H1 (cell line): ENCODE measurements around the gene RBM43. TPM values are rescaled to one million over a fixed set of nuclear protein-coding genes. Genes with fewer than 3 reads are reported as not detected.

Experiments used
- CTCF ChIA-PET: fragments of 300-600 bp; sonication (Branson Sonifier 250); formaldehyde crosslinking; loops from one replicate; lab custom pipeline; 2021; ENCODE audit not compliant: partially characterized antibody; lab: Charles Lee
- POLR2A ChIA-PET: fragments of 300-600 bp; sonication (Branson Sonifier 250); formaldehyde crosslinking; loops from one replicate; lab custom pipeline; 2021; ENCODE audit warnings: inconsistent platforms; ENCODE audit not compliant: partially characterized antibody; lab: Charles Lee
- DNase-seq, 2 experiments: peaks; one replicate each; pipeline versions ENCODE4 v3.0.0 to v3.0.0-alpha.2; 2010 to 2022; ENCODE audit warnings: low spot score in 2 of 2, low read depth in 1 of 2, mixed read lengths in 1 of 2
- FAIRE-seq: peaks from 2 replicates; lab custom pipeline; 2011; peaks lifted over from hg19 to GRCh38; lab: Jason Lieb, UNC
- H2AFZ ChIP-seq: 2 replicates; pipeline ENCODE4 v1.8.1; 2012; ENCODE audit warnings: low read length, inconsistent platforms
- H2AK5ac ChIP-seq: 2 replicates; pipeline ENCODE4 v1.6.1; 2013; ENCODE audit warnings: low read depth, low read length
- H2BK120ac ChIP-seq: replicated peaks from 2 replicates; pipeline ENCODE3; 2013; ENCODE audit warnings: low read depth, low read length, inconsistent platforms
- H2BK12ac ChIP-seq: 2 replicates; pipeline ENCODE4 v1.6.1; 2013; ENCODE audit warnings: low read depth, low read length
- H2BK15ac ChIP-seq: 2 replicates; pipeline ENCODE4 v1.6.1; 2013; ENCODE audit warnings: low read length
- H2BK20ac ChIP-seq: 2 replicates; pipeline ENCODE4 v1.6.1; 2013; ENCODE audit warnings: low read length
- H2BK5ac ChIP-seq: 2 replicates; pipeline ENCODE4 v1.6.1; 2013; ENCODE audit warnings: low read depth, low read length
- H3K14ac ChIP-seq: 2 replicates; pipeline ENCODE4 v1.6.1; 2013; ENCODE audit warnings: inconsistent platforms; ENCODE audit not compliant: insufficient read length
- H3K18ac ChIP-seq: 2 replicates; pipeline ENCODE4 v1.6.1; 2013; ENCODE audit warnings: low read length; ENCODE audit errors: extremely low read depth
- H3K23ac ChIP-seq: 2 replicates; pipeline ENCODE4 v1.6.1; 2013; ENCODE audit warnings: inconsistent platforms; ENCODE audit not compliant: insufficient read length
- H3K23me2 ChIP-seq: 2 replicates; pipeline ENCODE4 v1.6.1; 2013; ENCODE audit warnings: low read depth, low read length
- H3K27ac ChIP-seq: 2 replicates; pipeline ENCODE4 v1.6.1; 2011; ENCODE audit warnings: low read depth, low read length, inconsistent platforms
- H3K27me3 ChIP-seq, 4 experiments: replicated peaks in 1 of 4; 1 replicate in 1 of 4; 2 replicates in 3 of 4; pipeline versions ENCODE4 v1.6.1 to v1.8.1; 2011 to 2013; ENCODE audit warnings: low read length in 3 of 4, mild to moderate bottlenecking in 3 of 4, inconsistent platforms in 2 of 4, mixed read lengths in 2 of 4, moderate library complexity in 1 of 4; ENCODE audit not compliant: control insufficient read depth in 3 of 4, insufficient read depth in 3 of 4; ENCODE audit errors: extremely low read depth in 1 of 4
- H3K36me3 ChIP-seq, 4 experiments: 2 replicates each; pipeline versions ENCODE4 v1.6.1 to v1.8.1; 2011 to 2013; ENCODE audit warnings: mild to moderate bottlenecking in 4 of 4, low read length in 3 of 4, moderate library complexity in 2 of 4, control low read depth in 1 of 4, inconsistent platforms in 1 of 4; ENCODE audit not compliant: insufficient read depth in 4 of 4, control insufficient read depth in 2 of 4
- H3K4ac ChIP-seq: replicated peaks from 2 replicates; pipeline ENCODE3; 2013; ENCODE audit warnings: low read length, low read depth, mixed read lengths, inconsistent platforms; ENCODE audit not compliant: insufficient read length
- H3K4me1 ChIP-seq, 4 experiments: replicated peaks in 1 of 4; 1 replicate in 1 of 4; 2 replicates in 3 of 4; pipeline versions ENCODE4 v1.6.1 to v1.8.1; 2011 to 2013; ENCODE audit warnings: low read length in 3 of 4, inconsistent platforms in 2 of 4, mixed read lengths in 1 of 4; ENCODE audit not compliant: insufficient read depth in 4 of 4, control insufficient read depth in 3 of 4
- H3K4me2 ChIP-seq, 2 experiments: 2 replicates each; pipeline versions ENCODE4 v1.6.1 to v1.8.1; 2011 to 2013; ENCODE audit warnings: low read depth in 2 of 2, low read length in 2 of 2, control low read depth in 1 of 2, inconsistent platforms in 1 of 2, mild to moderate bottlenecking in 1 of 2; ENCODE audit not compliant: insufficient read depth in 1 of 2
- H3K4me3 ChIP-seq, 4 experiments: fragments of 200-600, 300-600 bp in 1 of 4; sonication (generic), shearing (Covaris generic), sonication (Bioruptor Twin) in 1 of 4; 2 replicates each; pipeline versions ENCODE4 v1.5.1 to v1.8.1; 2011 to 2016; ENCODE audit warnings: low read length in 4 of 4, low read depth in 3 of 4, control low read depth in 2 of 4, inconsistent platforms in 2 of 4, mild to moderate bottlenecking in 2 of 4, mixed read lengths in 1 of 4, moderate library complexity in 1 of 4; ENCODE audit not compliant: insufficient read depth in 2 of 4; ENCODE audit errors: extremely low read depth in 1 of 4
- H3K56ac ChIP-seq: replicated peaks from 2 replicates; pipeline ENCODE3; 2013; ENCODE audit warnings: low read depth, mild to moderate bottlenecking, mixed read lengths, low read length, inconsistent platforms; ENCODE audit not compliant: insufficient read length
- H3K79me1 ChIP-seq: 2 replicates; pipeline ENCODE4 v1.6.1; 2013; ENCODE audit warnings: low read depth, low read length, control low read depth
- H3K79me2 ChIP-seq, 2 experiments: 2 replicates each; pipeline versions ENCODE4 v1.6.1 to v1.8.1; 2012 to 2013; ENCODE audit warnings: low read length in 2 of 2, mild to moderate bottlenecking in 2 of 2, inconsistent platforms in 1 of 2; ENCODE audit not compliant: insufficient read depth in 2 of 2, control insufficient read depth in 1 of 2
- H3K9ac ChIP-seq, 4 experiments: replicated peaks in 1 of 4; 1 replicate in 1 of 4; 2 replicates in 3 of 4; pipeline versions ENCODE4 v1.6.1 to v1.8.1; 2011 to 2013; ENCODE audit warnings: low read depth in 3 of 4, low read length in 3 of 4, control low read depth in 2 of 4, mild to moderate bottlenecking in 2 of 4, moderate library complexity in 2 of 4, inconsistent platforms in 1 of 4; ENCODE audit errors: extremely low read depth in 1 of 4
- H3K9me3 ChIP-seq, 2 experiments: 2 replicates each; pipeline versions ENCODE4 v1.6.1 to v1.8.1; 2012 to 2013; ENCODE audit warnings: mild to moderate bottlenecking in 2 of 2, moderate library complexity in 2 of 2, control low read depth in 1 of 2, inconsistent platforms in 1 of 2, low read depth in 1 of 2, low read length in 1 of 2, mixed read lengths in 1 of 2; ENCODE audit not compliant: insufficient read depth in 2 of 2
- H4K20me1 ChIP-seq, 2 experiments: replicated peaks in 1 of 2; 2 replicates each; pipeline versions ENCODE3 to v1.8.1; 2011 to 2013; ENCODE audit warnings: inconsistent platforms in 2 of 2, low read length in 2 of 2, mild to moderate bottlenecking in 1 of 2; ENCODE audit not compliant: insufficient read depth in 2 of 2, control insufficient read depth in 1 of 2
- H4K5ac ChIP-seq: 2 replicates; pipeline ENCODE4 v1.6.1; 2013; ENCODE audit warnings: low read length, low read depth, mixed read lengths, inconsistent platforms; ENCODE audit not compliant: insufficient read length
- H4K8ac ChIP-seq: 2 replicates; pipeline ENCODE4 v1.8.0; 2013; ENCODE audit warnings: mild to moderate bottlenecking, moderate library complexity, low read length, inconsistent platforms; ENCODE audit not compliant: insufficient read depth; ENCODE audit errors: extremely low read depth
- H4K91ac ChIP-seq: replicated peaks from 2 replicates; pipeline ENCODE3; 2013; ENCODE audit warnings: low read length, mixed read lengths, inconsistent platforms; ENCODE audit not compliant: insufficient read length
- ASH2L ChIP-seq: fragments of 200-600, 300-600 bp; sonication (generic); IDR thresholded peaks from one replicate; pipeline ENCODE4 v1.7.1; 2017; ENCODE audit warnings: low read length
- ATF3 ChIP-seq: IDR thresholded peaks from 2 replicates; pipeline ENCODE4 v1.6.1; 2011; ENCODE audit warnings: low read depth, mild to moderate bottlenecking, low read length; ENCODE audit not compliant: insufficient read depth
- E2F6 ChIP-seq: IDR thresholded peaks from 2 replicates; pipeline ENCODE4 v1.6.1; 2012; ENCODE audit warnings: inconsistent platforms
- GABPA ChIP-seq: IDR thresholded peaks from 2 replicates; pipeline ENCODE4 v1.6.1; 2011; ENCODE audit warnings: mild to moderate bottlenecking, low read length, moderate library complexity, borderline replicate concordance; ENCODE audit not compliant: insufficient read depth
- JUN ChIP-seq: IDR thresholded peaks from 2 replicates; pipeline ENCODE4 v1.6.1; 2011; ENCODE audit warnings: low read depth, mild to moderate bottlenecking, improper control_type of control experiment, low read length
- SIN3A ChIP-seq, 2 experiments: IDR thresholded peaks in 1 of 2; conservative IDR thresholded peaks in 1 of 2; 2 replicates each; pipeline ENCODE4 v1.6.1; 2011 to 2012; ENCODE audit warnings: low read length in 2 of 2, improper control_type of control experiment in 1 of 2, low read depth in 1 of 2, mild to moderate bottlenecking in 1 of 2
- SIRT6 ChIP-seq: IDR thresholded peaks from one replicate; pipeline ENCODE4 v1.7.1; 2012; ENCODE audit warnings: low read length, inconsistent platforms
- SP2 ChIP-seq: IDR thresholded peaks from 2 replicates; pipeline ENCODE4 v1.6.1; 2012; ENCODE audit warnings: mild to moderate bottlenecking, low read length, inconsistent platforms
- SP4 ChIP-seq: IDR thresholded peaks from 2 replicates; pipeline ENCODE4 v1.6.1; 2012; ENCODE audit warnings: low read length, inconsistent platforms
- TAF1 ChIP-seq: IDR thresholded peaks from 2 replicates; pipeline ENCODE4 v1.6.1; 2011; ENCODE audit warnings: mild to moderate bottlenecking, low read depth, low read length
- TCF12 ChIP-seq: IDR thresholded peaks from 2 replicates; pipeline ENCODE4 v1.6.1; 2011; ENCODE audit warnings: low read depth, mild to moderate bottlenecking, low read length
- ZNF274 ChIP-seq: IDR thresholded peaks from 2 replicates; pipeline ENCODE4 v1.7.0; 2012; ENCODE audit warnings: low read length, borderline replicate concordance; ENCODE audit errors: extremely low read depth
- WGBS, 2 experiments: shearing (Covaris generic) in 1 of 2; methylation state at CpG; one replicate each; pipeline versions ENCODE4 v1.1.6 to v1.1.7; 2013 to 2015; ENCODE audit warnings: low lambda C conversion rate in 2 of 2, mixed read lengths in 2 of 2, inconsistent platforms in 1 of 2, low coverage in 1 of 2, missing lambda C conversion rate in 1 of 2; ENCODE audit not compliant: insufficient replicate concordance in 2 of 2, insufficient coverage in 1 of 2, insufficient read length in 1 of 2; ENCODE audit errors: extremely low coverage in 1 of 2, missing lambda C conversion rate in 1 of 2; 5-methylcytosine and 5-hydroxymethylcytosine counted together
- polyA plus RNA-seq, 7 experiments: library from polyadenylated mRNA; depleted of rRNA in 3 of 7; stranded (reverse) in 5 of 7; unstranded in 2 of 7; fragments of >200 nt in 5 of 7; fragments of 200-250 nt in 2 of 7; gene quantifications; 1 replicate in 5 of 7; 2 replicates in 1 of 7; 4 replicates in 1 of 7; pipeline versions ENCODE4 v1.2.1 to v1.2.3, GENCODE V29; 2011 to 2013; ENCODE audit warnings: missing spikeins in 2 of 7, mixed read lengths in 2 of 7
- total RNA-seq: library from RNA; stranded (reverse); fragmentation: NEBNext Ultra II Directional; extraction: Animal tissue kit (Norgen Biotek cat#: 25700); gene quantifications from 2 replicates; pipeline ENCODE4 v1.2.1, GENCODE V29; 2021
- TF ChIP-seq, protein P1 (sequence below): IDR thresholded peaks from 2 replicates; pipeline ENCODE4 v1.6.1; 2012; ENCODE audit warnings: inconsistent platforms

The RBM43 gene
- total and polyA plus RNA-seq, 2 of the 8 experiments (the other 6 are each of a cell fraction or from before 2014, with no cell fraction given) = 1.7 to 2.0 TPM

GRCh38 chr2:151243468-151243867 lies 18.2 kb downstream of the RBM43 start:
- Histone ChIP-seq H2AFZ (no peak overlapping the region), H4K91ac (no peak overlapping the region), H3K9me3 (no peaks in the 10 kb centered on the region), H2BK120ac (no peak overlapping the region), H2AK5ac (no peak overlapping the region), H3K4me1 (no peaks in the 10 kb centered on the region; a peak in 1 of 7 replicates), H2BK12ac (no peak overlapping the region), H3K23ac (no peak overlapping the region), H4K8ac (no peak overlapping the region), H3K4me2 (no peak overlapping the region), H2BK5ac (no peak overlapping the region), H3K27ac (no peak overlapping the region), H3K4me3 (no peak overlapping the region), H3K79me2 (no peaks in the 10 kb centered on the region), H3K9ac (no peak overlapping the region), H2BK20ac (no peak overlapping the region), H3K56ac (no peak overlapping the region), H3K4ac (no peak overlapping the region), H3K27me3 (no peaks in the 10 kb centered on the region), H2BK15ac (no peak overlapping the region), H4K20me1 (no peaks in the 10 kb centered on the region), H4K5ac (no peak overlapping the region), H3K23me2 (no peaks in the 10 kb centered on the region), H3K36me3 (no peaks in the 10 kb centered on the region; a peak in 1 of 8 replicates), H3K18ac (no peak overlapping the region), H3K79me1 (no peaks in the 10 kb centered on the region), H3K14ac (no peak overlapping the region)
- POLR2A ChIA-PET = no interaction called here
- DNase-seq (no peak), FAIRE-seq (no peak)
- WGBS, 2 experiments = 92% methylated on average over 3 of the region's 3 CpGs; no CpG with 5 or more reads in 1 of the 2 experiments
- CTCF ChIA-PET = interaction anchor here (0.7 kb wide), 1 partner anchor 553 kb away, joined by 3 read pairs; no protein-coding TSS in a partner anchor
- TF ChIP-seq SIRT6 (no peak), TAF1 (no peak), GABPA (no peak), TCF12 (no peak), JUN (no peak), ZNF274 (no peak), SIN3A (conservative IDR thresholded peaks at IDR 0.05 in 1 of 2, IDR thresholded peaks at IDR 0.05 in 1 of 2; ENCODE audit: low read depth in 1 of 2, low read length in 2 of 2) (no peak), E2F6 (no peak), ATF3 (no peak), SP4 (no peak), SP2 (no peak), ASH2L (no peak)
- TF ChIP-seq, protein P1, sequence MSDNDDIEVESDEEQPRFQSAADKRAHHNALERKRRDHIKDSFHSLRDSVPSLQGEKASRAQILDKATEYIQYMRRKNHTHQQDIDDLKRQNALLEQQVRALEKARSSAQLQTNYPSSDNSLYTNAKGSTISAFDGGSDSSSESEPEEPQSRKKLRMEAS = no peak
